Measurements from ENCODE around the gene VOPP1. TPM values are rescaled to one million over a fixed set of nuclear protein-coding genes. Genes with fewer than 3 reads are reported as not detected.
"Not testable (repeated sequence)": the region's sequence is repeated elsewhere in the genome, so short reads cannot be mapped to it uniquely, and the experiment has no call there.

Gene VOPP1
- total RNA-seq, 1 experiment from 2014 or later = 63.9 TPM

GRCh38 chr7:55597944-55598499 lies 25.7 kb upstream of the VOPP1 start:
- POLR2A ChIA-PET; H3K36me3 Mint-ChIP-seq; ATAC-seq; H3K4me3 Mint-ChIP-seq; H3K9me3 Mint-ChIP-seq; H3K4me1 Mint-ChIP-seq; H3K27ac Mint-ChIP-seq; H3K27me3 Mint-ChIP-seq (ENCODE audit: low read depth); DNase-seq (ENCODE audit: low spot score): not testable (repeated sequence)
- CTCF ChIA-PET = interaction anchor here (0.7 to 1.4 kb wide), 4 partner anchors 24 to 256 kb away, joined by 3 to 6 read pairs (median 4); no protein-coding TSS in a partner anchor

GRCh38 chr7:55597214-55597739 lies 25.0 kb upstream of the VOPP1 start:
- H3K36me3 Mint-ChIP-seq; H3K27ac Mint-ChIP-seq; POLR2A ChIA-PET; H3K4me1 Mint-ChIP-seq; H3K4me3 Mint-ChIP-seq; ATAC-seq; DNase-seq (ENCODE audit: low spot score); H3K27me3 Mint-ChIP-seq (ENCODE audit: low read depth); H3K9me3 Mint-ChIP-seq: not testable (repeated sequence)
- CTCF ChIA-PET = interaction anchor here (0.7 to 1.4 kb wide), 3 partner anchors 76 to 255 kb away, joined by 3 to 6 read pairs (median 4); no protein-coding TSS in a partner anchor

GRCh38 chr7:55595511-55595910 lies 23.2 kb upstream of the VOPP1 start:
- Mint-ChIP-seq H3K27me3 (ENCODE audit: low read depth) (peaks cover 6% of the 10 kb centered on the region), H3K9me3 (no peaks in the 10 kb centered on the region), H3K27ac (no peak overlapping the region), H3K4me3 (no peak overlapping the region), H3K36me3 (no peaks in the 10 kb centered on the region), H3K4me1 (no peaks in the 10 kb centered on the region)
- ATAC-seq = no peak
- TF ChIP-seq RORB (CRISPR knock-in tag; IDR thresholded peaks at IDR 0.05) (no peak), E2F1 (CRISPR knock-in tag; IDR thresholded peaks at IDR 0.05) (no peak), ETV6 (CRISPR knock-in tag; IDR thresholded peaks at IDR 0.05) (no peak), PREB (CRISPR knock-in tag; IDR thresholded peaks at IDR 0.05; ENCODE audit: borderline replicate concordance) (no peak), NR1H2 (CRISPR knock-in tag; IDR thresholded peaks at IDR 0.05) (no peak), GRHL2 (CRISPR knock-in tag; IDR thresholded peaks at IDR 0.05; ENCODE audit: insufficient replicate concordance, severe bottlenecking) (no peak), CREB1 (CRISPR knock-in tag; IDR thresholded peaks at IDR 0.05) (no peak), PRDM15 (CRISPR knock-in tag; IDR thresholded peaks at IDR 0.05) (no peak), ZNF423 (CRISPR knock-in tag; IDR thresholded peaks at IDR 0.05) (no peak), ZNF425 (CRISPR knock-in tag; conservative IDR thresholded peaks at IDR 0.05) (no peak), AR (CRISPR knock-in tag; IDR thresholded peaks at IDR 0.05) (no peak), USF1 (CRISPR knock-in tag; IDR thresholded peaks at IDR 0.05) (no peak), FOXJ3 (CRISPR knock-in tag; IDR thresholded peaks at IDR 0.05; ENCODE audit: borderline replicate concordance) (no peak), ZNF416 (CRISPR knock-in tag; IDR thresholded peaks at IDR 0.05) (no peak), RELA (CRISPR knock-in tag; IDR thresholded peaks at IDR 0.05; ENCODE audit: borderline replicate concordance) (no peak), SMAD4 (CRISPR knock-in tag; IDR thresholded peaks at IDR 0.05) (no peak), ZNF232 (CRISPR knock-in tag; IDR thresholded peaks at IDR 0.05) (no peak), ZNF512 (CRISPR knock-in tag; IDR thresholded peaks at IDR 0.05; ENCODE audit: borderline replicate concordance) (no peak)
- DNase-seq (ENCODE audit: low spot score) = no peak
- POLR2A ChIA-PET = no interaction called here
- CTCF ChIA-PET = no interaction called here

Data from WTC11 (cell line).